ENCODE measurements around the gene ATP2B2.

ATP2B2 gene

GRCh38 chr3:10360478-10360877 is 144.9 kb downstream of the ATP2B2 start:
- H3K4me3 ChIP-seq (ENCODE audit: low read depth, low read length), result no peak overlapping the region
- TF ChIP-seq, protein P1, sequence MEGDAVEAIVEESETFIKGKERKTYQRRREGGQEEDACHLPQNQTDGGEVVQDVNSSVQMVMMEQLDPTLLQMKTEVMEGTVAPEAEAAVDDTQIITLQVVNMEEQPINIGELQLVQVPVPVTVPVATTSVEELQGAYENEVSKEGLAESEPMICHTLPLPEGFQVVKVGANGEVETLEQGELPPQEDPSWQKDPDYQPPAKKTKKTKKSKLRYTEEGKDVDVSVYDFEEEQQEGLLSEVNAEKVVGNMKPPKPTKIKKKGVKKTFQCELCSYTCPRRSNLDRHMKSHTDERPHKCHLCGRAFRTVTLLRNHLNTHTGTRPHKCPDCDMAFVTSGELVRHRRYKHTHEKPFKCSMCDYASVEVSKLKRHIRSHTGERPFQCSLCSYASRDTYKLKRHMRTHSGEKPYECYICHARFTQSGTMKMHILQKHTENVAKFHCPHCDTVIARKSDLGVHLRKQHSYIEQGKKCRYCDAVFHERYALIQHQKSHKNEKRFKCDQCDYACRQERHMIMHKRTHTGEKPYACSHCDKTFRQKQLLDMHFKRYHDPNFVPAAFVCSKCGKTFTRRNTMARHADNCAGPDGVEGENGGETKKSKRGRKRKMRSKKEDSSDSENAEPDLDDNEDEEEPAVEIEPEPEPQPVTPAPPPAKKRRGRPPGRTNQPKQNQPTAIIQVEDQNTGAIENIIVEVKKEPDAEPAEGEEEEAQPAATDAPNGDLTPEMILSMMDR (IDR thresholded peaks at IDR 0.05; ENCODE audit: low read depth, low read length, missing control alignments), result no peak

DNA sequence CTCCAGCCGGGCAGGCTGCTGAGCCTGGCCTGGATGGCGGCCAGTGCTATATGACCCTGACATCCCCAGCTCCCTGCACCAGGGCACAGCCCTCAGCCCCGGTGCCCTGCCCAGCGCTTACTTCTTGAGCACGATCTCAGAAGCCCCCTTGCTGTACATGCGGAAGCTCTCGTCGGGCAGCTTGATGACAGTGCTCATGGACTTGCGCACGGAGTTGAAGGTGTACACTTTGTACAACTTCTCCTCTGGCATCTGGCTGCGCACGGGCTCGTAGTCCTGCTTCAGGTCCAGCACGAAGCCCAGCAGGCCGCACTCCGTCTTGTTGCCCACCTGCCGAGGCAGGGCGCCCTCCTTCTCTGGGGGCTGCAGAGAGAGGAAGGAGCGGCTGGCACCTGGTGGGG is 145.6 kb downstream of the ATP2B2 start:
- no peak overlapping the region for H3K4me3 ChIP-seq (ENCODE audit: low read depth, low read length)
- DNase-seq (ENCODE audit: low read depth), result no peak
- TF ChIP-seq, protein P1 (IDR thresholded peaks at IDR 0.05; ENCODE audit: low read depth, low read length, missing control alignments), result no peak

More at GRCh38 chr3:10360478-10360877, 144.9 kb downstream of the ATP2B2 start:
- DNase-seq (ENCODE audit: low read depth), result no peak

DNA sequence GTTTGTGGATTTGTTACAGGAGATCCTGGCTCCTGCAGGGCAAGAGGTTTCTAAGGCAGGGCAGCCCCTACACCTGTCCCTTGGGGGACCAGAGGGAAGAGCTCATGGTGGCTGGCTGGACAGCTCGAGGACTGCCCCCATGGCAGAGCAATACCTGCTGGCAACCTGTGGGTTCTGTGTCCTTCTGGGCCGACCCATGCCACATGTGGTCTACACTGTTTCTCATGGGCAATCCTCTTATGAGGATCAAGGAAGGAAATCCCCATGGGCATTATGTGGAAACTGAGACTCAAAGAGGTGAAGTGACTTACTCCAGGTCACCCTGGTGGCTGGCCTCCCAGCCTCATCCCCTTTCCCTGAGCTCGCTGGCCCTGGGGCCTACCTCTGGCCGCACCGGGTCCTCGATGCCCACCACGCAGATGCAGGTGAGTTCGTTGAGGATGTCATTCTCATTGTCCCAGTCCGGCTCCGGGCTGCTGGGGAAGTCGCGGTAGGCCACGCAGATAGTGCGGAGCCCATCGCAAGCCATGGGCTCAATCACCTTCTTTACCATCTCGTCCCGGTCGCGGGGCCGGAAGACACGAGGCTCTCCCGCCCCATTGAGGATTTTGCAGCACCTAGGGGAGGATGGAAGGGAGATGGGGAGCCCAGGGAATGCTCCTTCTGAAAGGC is 146.9 kb downstream of the ATP2B2 start:
- DNase-seq (ENCODE audit: low read depth), result no peak
- TF ChIP-seq, protein P1 (IDR thresholded peaks at IDR 0.05; ENCODE audit: low read depth, low read length, missing control alignments), result no peak
- no peak overlapping the region for H3K4me3 ChIP-seq (ENCODE audit: low read depth, low read length)

- DNase-seq (ENCODE audit: low read depth), result no peak
Measured at GRCh38 chr3:10357592-10358308, 147.6 kb downstream of the ATP2B2 start.

DNA sequence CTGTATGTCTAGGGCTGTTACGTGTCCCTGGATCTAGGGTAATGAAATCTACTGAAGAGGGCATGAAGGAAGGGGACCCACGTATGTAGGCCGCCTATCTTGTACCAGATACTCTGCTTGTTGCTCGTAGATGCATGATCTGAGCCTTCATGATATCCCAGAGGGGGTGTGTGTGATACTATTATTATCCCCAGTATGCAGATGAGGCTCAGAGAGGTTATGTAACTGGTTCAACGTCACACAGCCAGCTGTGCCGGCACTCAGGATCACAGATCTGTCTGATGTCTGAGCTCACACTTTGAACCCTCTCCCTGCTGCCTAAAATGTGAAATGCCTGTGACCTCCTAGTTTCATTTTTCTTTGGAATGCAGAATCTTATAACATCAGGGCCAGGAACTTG is 148.3 kb downstream of the ATP2B2 start:
- no peak for DNase-seq (ENCODE audit: low read depth)
- no peak overlapping the region for H3K4me3 ChIP-seq (ENCODE audit: low read depth, low read length)
- TF ChIP-seq, protein P1 (IDR thresholded peaks at IDR 0.05; ENCODE audit: low read depth, low read length, missing control alignments), result no peak

More at GRCh38 chr3:10357592-10358308, 147.6 kb downstream of the ATP2B2 start:
- no peak overlapping the region for H3K4me3 ChIP-seq (ENCODE audit: low read depth, low read length)
- TF ChIP-seq, protein P1 (IDR thresholded peaks at IDR 0.05; ENCODE audit: low read depth, low read length, missing control alignments), result no peak

DNA sequence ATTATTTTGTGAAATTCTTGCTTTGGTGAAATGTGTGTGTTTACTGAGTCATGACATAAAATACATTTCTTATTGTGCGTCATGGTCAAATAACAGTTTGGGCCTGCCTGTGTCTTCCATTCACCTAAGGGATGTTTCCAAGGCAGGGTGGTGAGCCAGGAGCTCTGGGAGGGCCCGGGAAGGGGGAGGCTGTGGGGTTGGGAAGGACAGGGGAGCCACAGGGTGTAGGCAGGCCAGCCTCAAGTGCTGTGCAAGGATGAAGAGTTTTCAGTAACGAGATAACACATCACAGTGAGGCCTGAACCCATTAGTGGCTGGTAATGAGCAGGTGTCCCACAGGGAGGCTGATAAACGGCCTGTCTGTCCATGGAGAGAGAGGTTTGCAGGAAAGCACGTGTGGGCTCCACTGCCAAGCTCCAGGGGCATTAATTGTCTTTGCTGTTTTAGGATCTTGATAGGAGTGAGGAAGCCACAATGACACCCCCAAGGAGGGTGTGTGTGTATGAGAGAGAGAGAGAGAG is 148.9 kb downstream of the ATP2B2 start:
- H3K4me3 ChIP-seq (ENCODE audit: low read depth, low read length), result no peak overlapping the region
- TF ChIP-seq, protein P1 (IDR thresholded peaks at IDR 0.05; ENCODE audit: low read depth, low read length, missing control alignments), result no peak
- DNase-seq (ENCODE audit: low read depth), result no peak
